ENCODE data around the gene TMEM92.

DNA sequence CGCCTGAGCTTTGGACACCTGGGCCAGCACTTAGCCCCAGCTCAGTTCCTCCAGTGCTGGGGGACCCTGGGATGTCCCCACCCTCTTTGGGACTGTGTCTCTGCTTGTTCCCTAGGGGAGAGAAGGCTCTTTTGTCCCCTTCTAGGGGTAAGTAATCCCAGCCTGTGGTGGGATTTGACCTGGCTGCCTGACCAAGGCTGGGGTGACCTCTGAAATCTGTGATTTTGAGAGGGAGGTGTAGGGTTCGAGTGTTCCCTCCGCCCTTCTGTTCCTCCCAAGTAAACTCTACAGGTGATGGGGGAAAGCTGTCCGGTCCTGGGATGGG is 593 bp downstream of the TMEM92 start:
- TF ChIP-seq, protein P1, sequence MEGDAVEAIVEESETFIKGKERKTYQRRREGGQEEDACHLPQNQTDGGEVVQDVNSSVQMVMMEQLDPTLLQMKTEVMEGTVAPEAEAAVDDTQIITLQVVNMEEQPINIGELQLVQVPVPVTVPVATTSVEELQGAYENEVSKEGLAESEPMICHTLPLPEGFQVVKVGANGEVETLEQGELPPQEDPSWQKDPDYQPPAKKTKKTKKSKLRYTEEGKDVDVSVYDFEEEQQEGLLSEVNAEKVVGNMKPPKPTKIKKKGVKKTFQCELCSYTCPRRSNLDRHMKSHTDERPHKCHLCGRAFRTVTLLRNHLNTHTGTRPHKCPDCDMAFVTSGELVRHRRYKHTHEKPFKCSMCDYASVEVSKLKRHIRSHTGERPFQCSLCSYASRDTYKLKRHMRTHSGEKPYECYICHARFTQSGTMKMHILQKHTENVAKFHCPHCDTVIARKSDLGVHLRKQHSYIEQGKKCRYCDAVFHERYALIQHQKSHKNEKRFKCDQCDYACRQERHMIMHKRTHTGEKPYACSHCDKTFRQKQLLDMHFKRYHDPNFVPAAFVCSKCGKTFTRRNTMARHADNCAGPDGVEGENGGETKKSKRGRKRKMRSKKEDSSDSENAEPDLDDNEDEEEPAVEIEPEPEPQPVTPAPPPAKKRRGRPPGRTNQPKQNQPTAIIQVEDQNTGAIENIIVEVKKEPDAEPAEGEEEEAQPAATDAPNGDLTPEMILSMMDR (IDR thresholded peaks at IDR 0.05), result no peak
- TF ChIP-seq POLR2AphosphoS5 (IDR thresholded peaks at IDR 0.05) (no peak), POLR2A (IDR thresholded peaks at IDR 0.05) (no peak)

Data from breast epithelium (tissue), 3 donors.